ENCODE data around the gene ACAA1. TPM values are rescaled to one million over a fixed set of nuclear protein-coding genes. Genes with fewer than 3 reads are reported as not detected.

ACAA1 gene
- total RNA-seq, 2 experiments from 2014 or later = 56.4 to 58.9 TPM

DNA sequence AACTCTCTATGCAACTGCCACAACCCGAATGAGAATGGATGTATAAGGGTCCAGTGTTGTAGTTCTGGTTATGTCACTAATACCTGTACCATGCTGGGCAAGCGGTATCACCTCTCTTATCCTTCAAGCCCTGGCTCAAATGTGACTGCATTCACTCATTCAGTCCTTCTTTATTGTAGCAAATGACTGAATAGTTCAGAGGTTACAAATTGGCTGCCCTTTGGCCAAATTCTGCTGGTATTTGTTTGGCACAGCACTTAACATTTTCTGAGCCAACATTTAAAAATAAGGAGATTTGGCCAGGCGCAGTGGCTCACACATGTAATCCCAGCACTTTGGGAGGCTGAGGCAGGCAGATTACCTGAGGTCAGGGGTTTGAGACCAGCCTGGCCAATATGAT is 50.4 kb downstream of the ACAA1 start:
- Histone ChIP-seq H3K36me3 (ENCODE audit: insufficient read depth, low read length) (no peaks in the 10 kb centered on the region), H3K9me3 (ENCODE audit: control insufficient read depth in 1 of 2, insufficient read depth in 1 of 2, low read length in 2 of 2) (peaks cover 7 to 13% of the 10 kb centered on the region in 2 experiments), H3K27me3 (ENCODE audit: control insufficient read depth in 1 of 2, insufficient read depth in 2 of 2, low read length in 2 of 2) (no peaks in the 10 kb centered on the region), H3K27ac (ENCODE audit: low read depth in 1 of 2, low read length in 2 of 2) (no peak overlapping the region), H3K4me3 (ENCODE audit: low read length) (no peak overlapping the region), H3K4me1 (ENCODE audit: insufficient read depth, low read length) (no peaks in the 10 kb centered on the region)
- ATAC-seq (ENCODE audit: poor library complexity) (no peak), DNase-seq (no peak)
- peak overlapping the region; percentile 78 for H3K27ac Mint-ChIP-seq
- TF ChIP-seq, protein P1, sequence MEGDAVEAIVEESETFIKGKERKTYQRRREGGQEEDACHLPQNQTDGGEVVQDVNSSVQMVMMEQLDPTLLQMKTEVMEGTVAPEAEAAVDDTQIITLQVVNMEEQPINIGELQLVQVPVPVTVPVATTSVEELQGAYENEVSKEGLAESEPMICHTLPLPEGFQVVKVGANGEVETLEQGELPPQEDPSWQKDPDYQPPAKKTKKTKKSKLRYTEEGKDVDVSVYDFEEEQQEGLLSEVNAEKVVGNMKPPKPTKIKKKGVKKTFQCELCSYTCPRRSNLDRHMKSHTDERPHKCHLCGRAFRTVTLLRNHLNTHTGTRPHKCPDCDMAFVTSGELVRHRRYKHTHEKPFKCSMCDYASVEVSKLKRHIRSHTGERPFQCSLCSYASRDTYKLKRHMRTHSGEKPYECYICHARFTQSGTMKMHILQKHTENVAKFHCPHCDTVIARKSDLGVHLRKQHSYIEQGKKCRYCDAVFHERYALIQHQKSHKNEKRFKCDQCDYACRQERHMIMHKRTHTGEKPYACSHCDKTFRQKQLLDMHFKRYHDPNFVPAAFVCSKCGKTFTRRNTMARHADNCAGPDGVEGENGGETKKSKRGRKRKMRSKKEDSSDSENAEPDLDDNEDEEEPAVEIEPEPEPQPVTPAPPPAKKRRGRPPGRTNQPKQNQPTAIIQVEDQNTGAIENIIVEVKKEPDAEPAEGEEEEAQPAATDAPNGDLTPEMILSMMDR (IDR thresholded peaks at IDR 0.05) = no peak
- H3K4me1 Mint-ChIP-seq (ENCODE audit: low read depth) = no peaks in the 10 kb centered on the region
- ChIA-PET CTCF (no interaction called here), POLR2A (no interaction called here)
- no peaks in the 10 kb centered on the region for H3K27me3 Mint-ChIP-seq
- peaks cover 6% of the 10 kb centered on the region for H3K9me3 Mint-ChIP-seq
- no peak overlapping the region for H3K4me3 Mint-ChIP-seq
- H3K36me3 Mint-ChIP-seq (ENCODE audit: low read depth) = peaks cover 17% of the 10 kb centered on the region
- intact Hi-C loops (cut with DNase I, micrococcal nuclease) = no loop called here

DNA sequence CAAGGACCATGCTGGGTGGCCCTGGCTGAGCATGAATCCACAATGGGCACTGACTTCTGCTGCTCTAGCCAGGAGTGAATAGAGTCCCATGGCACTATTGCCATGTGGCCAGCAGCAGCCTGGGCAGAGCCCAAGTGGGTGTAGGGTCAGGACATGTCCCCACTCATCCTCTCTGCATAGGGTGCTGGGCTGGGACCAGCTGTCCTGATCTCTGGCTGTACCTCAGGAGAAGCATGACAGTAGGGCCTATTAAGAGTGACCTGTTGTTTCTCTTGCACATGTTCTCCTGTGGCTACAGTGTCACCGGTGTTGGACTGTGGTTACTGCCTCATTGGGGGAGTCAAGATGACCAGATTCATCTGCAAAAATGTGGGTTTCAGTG is 51.0 kb downstream of the ACAA1 start:
- intact Hi-C loops (cut with DNase I, micrococcal nuclease) = loop anchor here in 1 of 2 experiments (2.0 kb wide), 1 partner anchor 47 kb away; the partner anchor contains the start of gene DLEC1
- POLR2A ChIA-PET = no interaction called here
- Histone ChIP-seq H3K27ac (ENCODE audit: low read depth in 1 of 2, low read length in 2 of 2) (no peak overlapping the region), H3K4me3 (ENCODE audit: low read length) (no peak overlapping the region), H3K4me1 (ENCODE audit: insufficient read depth, low read length) (no peaks in the 10 kb centered on the region), H3K27me3 (ENCODE audit: control insufficient read depth in 1 of 2, insufficient read depth in 2 of 2, low read length in 2 of 2) (no peaks in the 10 kb centered on the region), H3K9me3 (ENCODE audit: control insufficient read depth in 1 of 2, insufficient read depth in 1 of 2, low read length in 2 of 2) (peaks cover 7 to 13% of the 10 kb centered on the region in 2 experiments), H3K36me3 (ENCODE audit: insufficient read depth, low read length) (no peaks in the 10 kb centered on the region)
- CTCF ChIA-PET = no interaction called here
- TF ChIP-seq, protein P1 (IDR thresholded peaks at IDR 0.05) = no peak
- no peak for DNase-seq
- ATAC-seq (ENCODE audit: poor library complexity) = no peak
- no peak overlapping the region for H3K4me3 Mint-ChIP-seq
- peaks cover 6% of the 10 kb centered on the region for H3K9me3 Mint-ChIP-seq
- peaks cover 17% of the 10 kb centered on the region for H3K36me3 Mint-ChIP-seq (ENCODE audit: low read depth)
- H3K27ac Mint-ChIP-seq = peak overlapping the region; percentile 78
- no peaks in the 10 kb centered on the region for H3K27me3 Mint-ChIP-seq
- no peaks in the 10 kb centered on the region for H3K4me1 Mint-ChIP-seq (ENCODE audit: low read depth)

DNA sequence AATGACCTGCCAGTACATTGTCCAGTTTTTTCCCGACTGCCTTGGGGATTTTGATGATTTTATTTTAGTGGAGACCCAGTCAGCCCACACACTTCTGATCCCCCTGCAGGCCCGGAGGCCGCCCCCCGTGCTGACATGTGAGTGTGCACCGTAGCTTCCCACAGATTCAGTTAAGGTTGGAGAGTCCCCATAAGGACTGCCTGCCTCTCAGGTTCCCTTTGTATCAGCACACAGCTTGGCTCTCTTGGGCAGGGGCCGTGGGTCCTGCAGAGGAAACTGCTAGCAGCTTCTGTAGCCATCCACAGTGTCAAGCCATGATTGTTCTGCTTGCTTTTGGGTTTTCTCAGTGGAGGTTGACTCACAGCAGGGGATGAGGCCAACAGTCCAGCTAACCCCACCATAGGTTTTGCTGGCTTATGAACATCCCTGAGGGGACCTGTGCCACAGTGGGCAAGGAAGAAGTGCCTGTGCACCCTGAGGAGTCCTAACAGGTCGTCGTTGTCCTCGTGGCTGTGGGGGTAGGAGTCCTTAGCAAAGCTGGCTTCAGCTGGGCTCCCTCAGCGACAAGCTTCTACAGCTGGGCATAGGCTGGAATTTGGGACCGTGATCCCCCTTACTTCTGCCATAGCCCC is 51.5 kb downstream of the ACAA1 start:
- no peak overlapping the region for H3K4me3 ChIP-seq (ENCODE audit: low read length)
- peak overlapping the region in 1 of 2 donors; percentile 19 for H3K27ac ChIP-seq (ENCODE audit: low read depth in 1 of 2, low read length in 2 of 2)
- no peaks in the 10 kb centered on the region for H3K4me1 Mint-ChIP-seq (ENCODE audit: low read depth)
- peak in 2 of 14 experiments; percentile 21 to 22 for DNase-seq
- no peaks in the 10 kb centered on the region for H3K4me1 ChIP-seq (ENCODE audit: insufficient read depth, low read length)
- POLR2A ChIA-PET = no interaction called here
- H3K9me3 Mint-ChIP-seq = peaks cover 6% of the 10 kb centered on the region
- intact Hi-C loops (cut with DNase I, micrococcal nuclease) = loop anchor here in 1 of 2 experiments (2.0 kb wide), 1 partner anchor 47 kb away; the partner anchor contains the start of gene DLEC1
- peaks cover 17% of the 10 kb centered on the region for H3K36me3 Mint-ChIP-seq (ENCODE audit: low read depth)
- ATAC-seq (ENCODE audit: poor library complexity) = peak; percentile 24
- H3K27ac Mint-ChIP-seq = peak overlapping the region; percentile 78
- H3K9me3 ChIP-seq (ENCODE audit: control insufficient read depth in 1 of 2, insufficient read depth in 1 of 2, low read length in 2 of 2) = peaks cover 7 to 13% of the 10 kb centered on the region in 2 experiments
- peak overlapping the region; percentile 71 for H3K4me3 Mint-ChIP-seq
- no peaks in the 10 kb centered on the region for H3K27me3 ChIP-seq (ENCODE audit: control insufficient read depth in 1 of 2, insufficient read depth in 2 of 2, low read length in 2 of 2)
- H3K27me3 Mint-ChIP-seq = no peaks in the 10 kb centered on the region
- TF ChIP-seq, protein P1 (IDR thresholded peaks at IDR 0.05) = no peak
- CTCF ChIA-PET = no interaction called here
- no peaks in the 10 kb centered on the region for H3K36me3 ChIP-seq (ENCODE audit: insufficient read depth, low read length)
